Activated CD8-positive, alpha-beta memory T cell treated with anti-CD3 and anti-CD28 coated beads for 1 hour (primary cell): Measurements from ENCODE around the gene ZNF462.

Experiments used
- DNase-seq, 2 donors: peaks; one replicate each; pipeline ENCODE4 v3.0.0-alpha.2; 2020; ENCODE audit warnings: low read depth in 1 of 2; ENCODE audit errors: extremely low read depth in 1 of 2

ZNF462 gene

DNA sequence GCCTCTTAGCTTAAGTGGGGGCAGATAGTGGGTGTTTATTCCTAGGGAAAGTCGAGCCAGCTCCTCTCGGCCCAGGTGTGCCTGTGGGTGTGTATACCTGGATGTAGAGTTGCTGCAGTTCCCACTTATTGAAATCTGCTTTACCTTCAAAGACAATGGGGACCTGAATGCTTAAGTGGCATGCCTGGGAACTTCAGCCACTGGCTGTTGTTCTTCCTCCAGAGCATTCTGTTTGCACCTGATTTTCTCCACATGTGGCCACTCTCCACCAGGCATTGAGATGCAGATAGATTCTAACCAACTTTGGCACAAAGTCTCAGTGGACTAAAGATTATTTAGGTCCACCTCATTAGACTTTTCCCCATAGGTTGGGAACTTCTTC, 186.8 kb downstream of the ZNF462 start:
- no peak for DNase-seq

DNA sequence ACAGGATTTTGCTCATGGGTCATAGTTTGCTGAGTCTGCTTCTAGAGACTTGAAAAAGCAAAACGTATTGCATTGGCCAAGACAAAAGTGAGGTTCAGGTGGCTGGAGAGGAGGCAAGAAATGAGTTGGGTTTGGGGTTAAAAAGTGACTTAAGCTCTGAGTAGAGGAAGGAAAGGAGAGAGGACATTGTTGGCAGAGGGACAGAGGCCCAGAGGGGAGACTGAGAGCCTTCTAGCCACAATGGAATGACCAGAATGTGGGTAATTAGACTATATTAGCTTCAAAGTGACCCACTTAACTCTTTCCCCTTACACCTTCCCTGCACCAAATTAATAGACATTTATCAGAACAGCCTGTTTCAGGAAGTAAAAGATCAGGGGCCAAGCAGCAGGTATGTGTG, 188.4 kb downstream of the ZNF462 start:
- DNase-seq = no peak

DNA sequence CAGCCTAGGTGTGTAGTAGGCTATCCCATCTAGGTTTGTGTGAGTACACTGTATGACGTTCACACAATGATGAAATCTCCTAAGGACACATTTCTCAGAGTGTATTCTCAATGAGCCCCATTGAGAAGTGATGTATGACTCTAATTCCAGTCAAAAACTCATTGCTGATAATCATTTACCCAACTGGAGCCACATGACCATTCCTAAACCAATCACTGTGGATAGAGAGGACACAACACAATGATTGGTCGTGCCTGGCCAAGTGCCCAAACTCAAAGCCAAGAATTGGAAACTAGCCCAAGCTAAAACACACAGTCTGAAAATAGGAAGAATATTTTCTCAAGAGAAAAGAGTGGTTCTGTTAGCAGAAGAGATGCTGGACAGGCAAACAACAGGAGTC, 191.2 kb downstream of the ZNF462 start:
- no peak for DNase-seq

DNA sequence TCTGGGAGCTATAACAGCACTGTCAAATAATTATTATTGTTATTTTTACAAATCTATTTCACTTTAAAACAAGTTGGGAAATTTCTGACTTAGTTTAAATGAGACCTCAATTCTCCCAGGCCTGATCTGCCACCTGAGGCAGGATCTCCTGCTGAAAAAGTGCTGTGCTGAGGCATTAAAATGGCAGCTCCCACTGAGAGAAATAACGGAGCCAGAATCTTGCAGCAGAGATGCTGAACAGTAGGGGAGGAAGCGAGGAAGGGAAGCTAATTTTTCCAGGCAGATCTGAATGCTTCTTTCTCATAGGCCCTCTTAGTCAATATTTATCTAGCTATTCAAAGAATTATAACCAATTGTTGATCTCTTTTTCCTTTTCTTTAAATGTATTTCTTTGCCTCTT, 196.3 kb downstream of the ZNF462 start:
- DNase-seq = no peak

DNA sequence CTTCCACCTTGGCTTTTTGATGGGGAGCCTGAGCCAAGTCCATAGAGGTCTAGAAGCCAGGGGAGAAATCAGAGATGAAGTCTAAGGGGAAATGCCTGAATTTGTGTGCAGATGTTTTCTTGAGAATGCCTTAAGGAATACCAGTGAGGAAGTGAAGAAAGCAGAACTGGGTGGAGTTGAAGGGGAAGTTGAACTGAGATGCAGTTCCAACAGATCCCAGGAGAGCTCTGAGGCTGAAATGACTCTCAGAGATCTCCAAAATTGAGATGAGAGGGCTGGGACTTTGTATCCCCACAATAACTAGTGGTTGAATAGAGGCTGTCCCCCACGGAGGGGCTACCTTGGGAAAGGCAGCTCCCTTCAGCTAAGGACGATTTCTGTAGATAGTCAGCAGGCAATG, 197.1 kb downstream of the ZNF462 start:
- DNase-seq = no peak
